ENCODE results near the gene RPRML.

RPRML gene

GRCh38 chr17:46943501-46944393 lies 35.3 kb downstream of the RPRML start:
- no peak for DNase-seq

GRCh38 chr17:46943218-46943500 lies 35.9 kb downstream of the RPRML start:
- DNase-seq = no peak

GRCh38 chr17:46942441-46943217 lies 36.4 kb downstream of the RPRML start:
- peak in 1 of 2 experiments; percentile 47 for DNase-seq

GRCh38 chr17:46940692-46941404 lies 38.2 kb downstream of the RPRML start:
- DNase-seq = peak in 1 of 2 experiments; percentile 68

GRCh38 chr17:46935658-46936266 lies 43.3 kb downstream of the RPRML start:
- no peak for DNase-seq

DNA sequence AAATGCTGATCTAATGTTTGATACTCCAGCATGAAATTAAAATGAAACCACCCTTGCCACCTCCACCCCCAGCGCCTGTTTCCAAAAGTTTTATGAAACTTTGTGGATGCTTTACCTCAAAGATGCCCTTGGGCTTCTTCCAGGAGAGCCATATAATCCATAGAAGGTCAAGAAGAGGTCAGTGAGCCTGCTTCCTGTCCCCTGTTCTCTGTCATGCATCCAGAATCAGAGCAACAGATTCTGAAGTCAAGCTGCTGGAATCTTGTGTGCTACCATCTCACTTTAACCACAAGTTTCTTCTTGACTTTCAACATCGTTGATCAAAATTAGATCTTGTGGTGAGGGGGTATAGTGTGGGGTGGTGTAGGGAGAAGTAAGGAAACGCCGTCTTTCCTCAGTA lies 47.5 kb downstream of the RPRML start:
- DNase-seq = no peak

- no peak for DNase-seq
These were observed 49.0 kb downstream of the RPRML start for GRCh38 chr17:46930051-46930450.

DNA sequence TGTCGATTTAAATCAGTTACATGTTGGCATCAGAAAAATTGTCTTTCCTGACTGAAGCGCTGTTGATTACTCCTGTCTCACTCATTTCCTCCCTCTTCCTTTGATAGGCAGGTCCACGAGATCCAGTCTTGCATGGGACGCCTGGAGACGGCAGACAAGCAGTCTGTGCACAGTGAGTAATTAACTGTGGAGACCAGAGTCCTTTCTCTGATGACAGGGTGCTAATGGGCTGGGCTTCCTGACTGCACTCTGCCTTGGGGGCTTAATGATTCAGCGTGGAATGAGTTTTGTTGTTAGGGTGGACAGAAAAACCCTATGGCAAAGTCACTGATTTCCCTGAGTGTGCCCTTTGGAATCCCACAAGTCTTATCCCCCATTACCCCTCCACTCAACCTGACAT lies 49.6 kb downstream of the RPRML start:
- DNase-seq = peak in 1 of 2 experiments; percentile 29

- no peak for DNase-seq
These were observed 50.4 kb downstream of the RPRML start for GRCh38 chr17:46928467-46929261.

Data from SW 1271 (cell line).